Lower lobe of right lung (tissue), 2 donors: Measurements from ENCODE around the gene NUDT16. TPM values are rescaled to one million over a fixed set of nuclear protein-coding genes. Genes with fewer than 3 reads are reported as not detected.

Source experiments
- ATAC-seq, 2 donors: fragments of 200-7000 bp; cut with Tn5 transposase; one replicate each; pipeline ENCODE4 v1.9.1; 2020 to 2022; ENCODE audit warnings: mild to moderate bottlenecking in 2 of 2, moderate library complexity in 2 of 2
- DNase-seq: peaks from one replicate; pipeline ENCODE4 v3.0.0-alpha.2; 2020
- H3K27ac ChIP-seq: fragments of 200-600 bp; one replicate; pipeline ENCODE4 v1.8.0; 2022
- H3K27me3 ChIP-seq: fragments of 200-600 bp; one replicate; pipeline ENCODE4 v1.8.0; 2022; ENCODE audit warnings: low read depth
- H3K36me3 ChIP-seq: fragments of 200-600 bp; one replicate; pipeline ENCODE4 v1.8.0; 2022; ENCODE audit warnings: mild to moderate bottlenecking
- H3K4me1 ChIP-seq: fragments of 200-600 bp; one replicate; pipeline ENCODE4 v1.8.0; 2022
- H3K4me3 ChIP-seq: fragments of 200-600 bp; one replicate; pipeline ENCODE4 v1.8.0; 2022; ENCODE audit warnings: mild to moderate bottlenecking
- H3K9me3 ChIP-seq: fragments of 200-600 bp; one replicate; pipeline ENCODE4 v1.8.0; 2022
- intact Hi-C: fragments of 100-400 bp; cut with DNase I; formaldehyde crosslinking; loops from one replicate; pipeline ENCODE4 v1.11.0; 2022
- total RNA-seq: library from RNA; stranded (reverse); fragmentation: NEBNext Ultra II Directional; extraction: Animal tissue kit (Norgen Biotek cat#: 25700); gene quantifications from one replicate; pipeline ENCODE4 v1.2.1, GENCODE V29; 2021
- TF ChIP-seq, protein P1 (sequence below): fragments of 200-600 bp; IDR thresholded peaks from one replicate; pipeline ENCODE4 v1.8.0; 2022; ENCODE audit warnings: antibody characterized with exemption, mild to moderate bottlenecking
- donor health status: DM: no; HTN: yes; CAD: no; lungs with severe emphysema.

The NUDT16 gene
- total RNA-seq, 1 donor from 2014 or later: 38.7 TPM

DNA sequence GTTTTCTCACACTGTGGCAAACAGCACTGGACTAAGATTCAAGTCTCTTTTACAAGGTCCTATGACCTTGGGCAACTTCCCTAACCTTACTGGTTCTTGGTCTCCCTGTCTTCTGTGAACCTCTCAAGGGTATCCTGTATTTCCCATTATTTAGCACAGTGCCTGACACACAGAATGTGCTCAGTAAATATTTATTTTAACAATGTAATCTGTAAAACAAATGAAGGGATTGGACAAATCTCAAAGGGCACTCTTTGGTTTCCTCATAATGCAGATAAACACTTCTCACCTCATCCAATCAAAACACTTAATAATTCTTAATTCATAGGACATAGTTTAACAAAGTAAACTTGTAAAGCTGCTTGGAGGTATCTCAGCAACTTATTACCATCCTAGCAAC lies 12.8 kb downstream of the NUDT16 start:
- Histone ChIP-seq H3K4me1 (no peaks in the 10 kb centered on the region), H3K27me3 (no peaks in the 10 kb centered on the region), H3K4me3 (no peak overlapping the region), H3K27ac (no peak overlapping the region), H3K36me3 (no peaks in the 10 kb centered on the region), H3K9me3 (no peaks in the 10 kb centered on the region)
- no peak for ATAC-seq
- intact Hi-C loops: no loop called here
- TF ChIP-seq, protein P1, sequence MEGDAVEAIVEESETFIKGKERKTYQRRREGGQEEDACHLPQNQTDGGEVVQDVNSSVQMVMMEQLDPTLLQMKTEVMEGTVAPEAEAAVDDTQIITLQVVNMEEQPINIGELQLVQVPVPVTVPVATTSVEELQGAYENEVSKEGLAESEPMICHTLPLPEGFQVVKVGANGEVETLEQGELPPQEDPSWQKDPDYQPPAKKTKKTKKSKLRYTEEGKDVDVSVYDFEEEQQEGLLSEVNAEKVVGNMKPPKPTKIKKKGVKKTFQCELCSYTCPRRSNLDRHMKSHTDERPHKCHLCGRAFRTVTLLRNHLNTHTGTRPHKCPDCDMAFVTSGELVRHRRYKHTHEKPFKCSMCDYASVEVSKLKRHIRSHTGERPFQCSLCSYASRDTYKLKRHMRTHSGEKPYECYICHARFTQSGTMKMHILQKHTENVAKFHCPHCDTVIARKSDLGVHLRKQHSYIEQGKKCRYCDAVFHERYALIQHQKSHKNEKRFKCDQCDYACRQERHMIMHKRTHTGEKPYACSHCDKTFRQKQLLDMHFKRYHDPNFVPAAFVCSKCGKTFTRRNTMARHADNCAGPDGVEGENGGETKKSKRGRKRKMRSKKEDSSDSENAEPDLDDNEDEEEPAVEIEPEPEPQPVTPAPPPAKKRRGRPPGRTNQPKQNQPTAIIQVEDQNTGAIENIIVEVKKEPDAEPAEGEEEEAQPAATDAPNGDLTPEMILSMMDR: no peak
- DNase-seq: no peak

DNA sequence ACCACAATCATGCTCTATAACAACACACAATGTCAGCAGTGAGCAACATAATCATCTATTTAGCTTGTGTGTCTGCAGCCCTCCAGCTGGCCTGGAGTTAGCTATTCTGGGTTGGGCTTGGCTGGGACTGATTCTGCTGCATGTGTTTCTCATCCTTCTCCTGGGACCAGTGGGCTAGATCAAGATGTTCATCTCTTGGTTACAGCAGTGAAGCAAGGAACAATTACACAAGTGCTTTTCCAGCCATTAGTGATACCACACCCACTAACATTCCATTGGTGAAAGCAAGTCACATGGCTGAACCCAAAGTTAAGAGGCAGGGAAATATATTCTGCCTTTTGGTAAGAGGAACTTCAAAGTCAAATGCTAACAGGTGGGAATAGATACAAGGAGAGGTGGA lies 14.6 kb downstream of the NUDT16 start:
- TF ChIP-seq, protein P1: no peak
- Histone ChIP-seq H3K4me3 (no peak overlapping the region), H3K27ac (no peak overlapping the region), H3K4me1 (no peaks in the 10 kb centered on the region), H3K9me3 (no peaks in the 10 kb centered on the region), H3K36me3 (no peaks in the 10 kb centered on the region), H3K27me3 (no peaks in the 10 kb centered on the region)
- intact Hi-C loops: no loop called here
- no peak for DNase-seq
- no peak for ATAC-seq

GRCh38 chr3:131397889-131398288 lies 16.3 kb downstream of the NUDT16 start:
- H3K27me3 ChIP-seq: no peaks in the 10 kb centered on the region
- H3K36me3 ChIP-seq: no peaks in the 10 kb centered on the region
- H3K4me1 ChIP-seq: no peaks in the 10 kb centered on the region
- no peak overlapping the region for H3K4me3 ChIP-seq
- intact Hi-C loops: no loop called here
- H3K9me3 ChIP-seq: no peaks in the 10 kb centered on the region
- DNase-seq: no peak
- ATAC-seq: no peak
- H3K27ac ChIP-seq: no peak overlapping the region
- TF ChIP-seq, protein P1: no peak

- Histone ChIP-seq H3K9me3 (peaks cover 7% of the 10 kb centered on the region), H3K36me3 (no peaks in the 10 kb centered on the region), H3K4me3 (no peak overlapping the region), H3K27ac (no peak overlapping the region), H3K4me1 (no peaks in the 10 kb centered on the region), H3K27me3 (no peaks in the 10 kb centered on the region)
- TF ChIP-seq, protein P1: no peak
- intact Hi-C loops: no loop called here
- DNase-seq (no peak), ATAC-seq (no peak)
Measured at GRCh38 chr3:131401978-131402377, 20.4 kb downstream of the NUDT16 start.

DNA sequence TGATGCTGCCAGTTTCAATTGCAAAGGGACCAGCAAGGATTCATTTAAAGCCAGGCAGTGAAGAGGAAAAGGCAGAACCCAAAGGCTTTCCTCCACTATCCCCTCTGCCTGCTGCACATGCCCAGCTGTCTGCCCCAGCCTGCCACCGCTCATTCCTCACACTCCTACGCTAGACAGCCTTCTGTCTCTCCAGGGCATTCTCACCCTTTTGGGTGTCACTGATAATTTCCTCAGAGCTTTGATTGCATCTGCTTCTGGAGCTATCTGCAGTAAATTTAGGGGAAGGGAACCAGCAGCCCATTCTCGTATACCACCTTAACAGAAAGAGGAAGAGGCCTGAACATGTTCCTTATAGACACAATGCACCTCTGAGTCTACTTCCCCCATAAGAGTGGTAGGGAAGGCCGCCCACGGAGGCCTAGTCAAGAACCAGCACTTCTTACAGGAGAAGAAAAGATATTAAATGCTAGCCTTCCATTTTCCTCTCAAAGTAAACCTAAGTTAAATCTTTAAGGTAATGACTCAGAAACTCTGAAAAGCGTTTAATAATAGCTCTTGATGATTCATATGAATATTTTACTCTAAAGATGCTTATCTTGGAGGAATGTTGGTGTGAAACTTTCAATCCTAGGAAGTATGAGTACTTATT lies 20.9 kb downstream of the NUDT16 start:
- DNase-seq: peak; percentile 69
- intact Hi-C loops: no loop called here
- Histone ChIP-seq H3K27ac (no peak overlapping the region), H3K27me3 (no peaks in the 10 kb centered on the region), H3K36me3 (no peaks in the 10 kb centered on the region), H3K4me3 (no peak overlapping the region), H3K9me3 (peaks cover 7% of the 10 kb centered on the region), H3K4me1 (no peaks in the 10 kb centered on the region)
- peak; percentile 62 to 69 for ATAC-seq
- TF ChIP-seq, protein P1: no peak
